Activated naive CD8-positive, alpha-beta T cell treated with anti-CD3 and anti-CD28 coated beads, Interleukin-2, amount 10 ng/mL, durations not matched to agents 7 days and 5 days (primary cell): ENCODE results near the gene PHACTR2. TPM values are rescaled to one million over a fixed set of nuclear protein-coding genes. Genes with fewer than 3 reads are reported as not detected.
"Not testable (repeated sequence)": the region's sequence is repeated elsewhere in the genome, so short reads cannot be mapped to it uniquely, and the experiment has no call there.

Experiments
- ATAC-seq: fragments of 150-1000 bp; cut with Tn5 transposase; one replicate; pipeline ENCODE4 v1.10.0; 2021; ENCODE audit warnings: low read depth, moderate library complexity
- POLR2A ChIA-PET: fragments of 350-600 bp; sonication (Branson Sonifier 250); formaldehyde crosslinking; loops from one replicate; lab custom pipeline; 2021; ENCODE audit warnings: antibody characterized with exemption; lab: Charles Lee
- DNase-seq: peaks from one replicate; pipeline ENCODE4 v3.0.0; 2021
- H3K27ac Mint-ChIP-seq: one replicate; pipeline ENCODE4 v1.8.0; 2022; ENCODE audit warnings: mild to moderate bottlenecking, mixed read lengths
- H3K27me3 Mint-ChIP-seq: one replicate; pipeline ENCODE4 v1.8.0; 2022; ENCODE audit warnings: mild to moderate bottlenecking, moderate library complexity, mixed read lengths
- H3K36me3 Mint-ChIP-seq: one replicate; pipeline ENCODE4 v1.8.0; 2021; ENCODE audit warnings: mild to moderate bottlenecking, mixed read lengths
- H3K4me1 Mint-ChIP-seq: one replicate; pipeline ENCODE4 v1.8.0; 2021; ENCODE audit warnings: mixed read lengths
- H3K4me3 Mint-ChIP-seq: one replicate; pipeline ENCODE4 v1.8.0; 2022; ENCODE audit warnings: mild to moderate bottlenecking, moderate library complexity, mixed read lengths
- H3K9me3 Mint-ChIP-seq: one replicate; pipeline ENCODE4 v1.8.0; 2021; ENCODE audit warnings: mixed read lengths
- total RNA-seq, 2 experiments: library from RNA; stranded (reverse); gene quantifications; one replicate each; pipeline ENCODE4 v1.2.3, GENCODE V29; 2021

Gene PHACTR2
- total RNA-seq, 2 experiments from 2014 or later = 29.7 to 30.5 TPM

DNA sequence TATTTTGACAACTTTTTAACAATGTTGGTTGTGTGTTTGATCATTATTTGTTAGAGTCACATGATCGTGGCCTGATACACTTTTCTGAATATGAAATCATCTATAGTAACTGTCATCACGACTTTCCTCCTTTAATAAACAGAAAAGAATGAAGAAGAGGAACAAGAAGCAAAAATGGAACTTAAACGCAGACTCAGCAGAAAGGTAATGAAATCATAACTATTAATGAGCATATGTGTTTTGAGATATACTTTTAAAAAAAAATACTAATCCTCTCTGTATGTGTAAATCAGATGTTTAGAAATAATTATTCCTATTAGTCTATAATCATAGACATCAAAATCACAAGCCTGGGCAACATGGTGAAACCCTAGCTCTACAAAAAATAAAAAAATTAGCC lies 105.3 kb downstream of the PHACTR2 start:
- Mint-ChIP-seq H3K27ac (no peak overlapping the region), H3K4me1 (no peaks in the 10 kb centered on the region), H3K4me3 (no peak overlapping the region), H3K9me3 (peaks cover 7% of the 10 kb centered on the region), H3K27me3 (no peaks in the 10 kb centered on the region), H3K36me3 (peaks cover 41% of the 10 kb centered on the region)
- DNase-seq (no peak), ATAC-seq (no peak)
- POLR2A ChIA-PET = no interaction called here

DNA sequence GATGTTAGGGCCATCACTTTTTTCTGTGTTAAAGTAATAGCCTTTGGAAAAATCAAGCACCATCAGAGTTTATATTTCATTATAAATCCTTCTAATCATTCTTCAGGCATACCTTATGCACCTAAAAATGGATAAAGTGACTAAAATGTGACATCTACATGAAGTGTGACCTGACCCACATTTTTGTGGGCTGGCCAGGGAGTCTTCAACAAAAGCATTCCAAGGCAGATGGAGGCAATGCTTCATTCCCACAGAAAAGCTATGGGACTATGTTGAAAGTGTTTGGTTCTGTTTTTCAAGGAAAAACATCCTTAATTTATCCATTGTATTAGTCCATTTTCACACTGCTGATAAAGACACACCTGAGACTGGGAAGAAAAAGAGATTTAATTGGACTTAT lies 106.6 kb downstream of the PHACTR2 start:
- DNase-seq (no peak), ATAC-seq (no peak)
- Mint-ChIP-seq H3K9me3 (peaks cover 7% of the 10 kb centered on the region), H3K27ac (no peak overlapping the region), H3K36me3 (peaks cover 41% of the 10 kb centered on the region), H3K4me3 (no peak overlapping the region), H3K4me1 (no peaks in the 10 kb centered on the region), H3K27me3 (no peaks in the 10 kb centered on the region)
- POLR2A ChIA-PET = no interaction called here

DNA sequence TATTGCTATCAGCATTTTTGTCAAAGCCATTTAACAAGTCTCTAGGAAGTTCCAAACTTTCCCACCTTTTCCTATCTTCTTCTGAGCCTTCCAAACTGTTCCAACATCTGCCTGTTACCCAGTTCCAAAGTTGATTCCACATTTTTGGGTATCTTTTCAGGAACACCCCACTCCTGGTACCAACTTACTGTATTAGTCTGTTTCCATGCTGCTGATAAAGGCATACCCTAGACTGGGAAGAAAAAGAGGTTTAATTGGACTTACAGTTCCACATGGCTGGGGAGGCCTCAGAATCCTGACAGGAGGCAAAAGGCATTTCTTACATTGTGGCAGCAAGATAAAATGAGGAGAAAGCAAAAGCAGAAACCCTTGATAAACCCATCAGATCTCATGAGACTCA lies 108.6 kb downstream of the PHACTR2 start:
- not testable (repeated sequence) for H3K4me3 Mint-ChIP-seq

GRCh38 chr6:143792402-143793279 lies 114.9 kb downstream of the PHACTR2 start:
- POLR2A ChIA-PET = no interaction called here
- Mint-ChIP-seq H3K9me3 (peaks cover 8% of the 10 kb centered on the region), H3K27me3 (no peaks in the 10 kb centered on the region), H3K36me3 (peaks cover 46% of the 10 kb centered on the region), H3K4me3 (no peak overlapping the region), H3K4me1 (no peaks in the 10 kb centered on the region), H3K27ac (no peak overlapping the region)
- ATAC-seq (no peak), DNase-seq (no peak)

More for the DNA sequence above, 108.6 kb downstream of the PHACTR2 start:
- H3K27me3 Mint-ChIP-seq, H3K9me3 Mint-ChIP-seq, DNase-seq, ATAC-seq, H3K27ac Mint-ChIP-seq, H3K4me1 Mint-ChIP-seq, POLR2A ChIA-PET: not testable (repeated sequence)
- H3K36me3 Mint-ChIP-seq = peaks cover 49% of the 10 kb centered on the region

DNA sequence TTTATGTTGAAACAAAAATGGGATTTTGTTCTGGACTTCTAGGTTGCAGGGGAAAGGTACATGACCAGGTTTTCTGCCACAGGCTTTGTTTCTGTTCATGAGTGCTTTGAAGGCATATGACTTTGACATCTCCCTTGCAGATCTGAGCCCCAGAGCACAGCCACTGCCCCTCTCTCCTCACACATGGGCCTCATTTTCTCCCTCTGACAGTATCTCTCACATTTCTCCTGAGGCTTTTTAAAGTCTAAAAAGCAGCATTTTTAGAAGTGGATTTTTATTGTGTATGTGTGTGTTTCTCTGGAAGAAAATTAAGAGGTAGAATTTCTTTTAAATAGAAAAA lies 115.5 kb downstream of the PHACTR2 start:
- POLR2A ChIA-PET = no interaction called here
- Mint-ChIP-seq H3K4me1 (no peaks in the 10 kb centered on the region), H3K4me3 (no peak overlapping the region), H3K27me3 (no peaks in the 10 kb centered on the region), H3K9me3 (peaks cover 10% of the 10 kb centered on the region), H3K36me3 (peaks cover 46% of the 10 kb centered on the region), H3K27ac (no peak overlapping the region)
- DNase-seq (no peak), ATAC-seq (no peak)

DNA sequence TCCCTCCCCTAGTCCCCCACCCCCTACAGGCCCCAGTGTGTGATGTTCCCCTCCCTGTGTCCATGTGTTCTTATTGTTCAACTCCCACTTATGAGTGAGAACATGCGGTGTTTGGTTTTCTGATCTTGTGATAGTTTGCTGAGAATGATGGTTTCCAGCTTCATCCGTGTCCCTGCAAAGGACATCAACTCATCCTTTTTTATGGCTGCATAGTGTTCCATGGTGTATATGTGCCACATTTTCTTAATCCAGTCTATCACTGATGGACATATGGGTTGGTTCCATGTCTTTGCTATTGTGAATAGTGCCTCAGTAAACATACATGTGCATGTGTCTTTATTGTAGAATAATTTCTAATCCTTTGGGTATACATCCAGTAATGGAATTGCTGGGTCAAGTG lies 118.8 kb downstream of the PHACTR2 start:
- H3K27me3 Mint-ChIP-seq, H3K4me1 Mint-ChIP-seq, H3K27ac Mint-ChIP-seq, POLR2A ChIA-PET, ATAC-seq, DNase-seq, H3K4me3 Mint-ChIP-seq: not testable (repeated sequence)
- Mint-ChIP-seq H3K36me3 (peaks cover 44% of the 10 kb centered on the region), H3K9me3 (peaks cover 28% of the 10 kb centered on the region)

GRCh38 chr6:143798487-143798886 lies 120.7 kb downstream of the PHACTR2 start:
- DNase-seq, H3K27me3 Mint-ChIP-seq, H3K27ac Mint-ChIP-seq, H3K4me1 Mint-ChIP-seq, H3K4me3 Mint-ChIP-seq, POLR2A ChIA-PET, ATAC-seq: not testable (repeated sequence)
- Mint-ChIP-seq H3K36me3 (peaks cover 38% of the 10 kb centered on the region), H3K9me3 (peaks cover 20% of the 10 kb centered on the region)

DNA sequence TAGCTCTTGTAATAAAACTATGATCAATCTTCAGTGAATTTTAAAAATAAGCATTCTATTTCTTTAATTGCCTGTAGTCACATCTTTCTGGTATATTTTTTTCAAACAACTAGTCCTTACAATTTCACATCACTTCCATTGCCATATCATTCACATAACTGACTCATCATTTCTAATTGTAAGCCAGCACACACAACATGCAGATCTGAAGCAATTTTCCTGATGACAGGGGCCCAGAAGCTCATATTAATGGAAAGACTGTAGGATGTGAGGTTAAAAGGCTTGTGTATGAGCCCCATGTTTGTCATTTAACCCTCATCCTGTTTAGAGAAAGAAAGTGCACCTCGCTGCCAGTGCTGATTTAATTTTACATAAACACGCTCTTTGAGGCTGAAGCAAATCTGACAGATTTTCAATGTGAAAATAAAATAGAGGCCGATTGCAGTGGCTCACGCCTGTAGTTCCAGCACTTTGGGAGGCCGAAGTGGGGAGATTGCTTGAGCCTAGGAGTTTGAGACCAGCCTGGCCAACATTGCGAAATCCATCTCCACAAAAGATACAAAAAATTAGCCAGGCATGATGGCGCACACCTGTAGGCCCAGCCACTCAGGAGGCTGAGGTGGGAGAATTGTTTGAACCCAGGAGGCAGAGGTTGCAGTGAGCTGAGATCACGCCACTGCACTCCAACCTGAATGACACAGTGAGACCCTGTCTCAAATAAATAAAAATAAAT lies 125.2 kb downstream of the PHACTR2 start:
- Mint-ChIP-seq H3K9me3 (peaks cover 18% of the 10 kb centered on the region), H3K27ac (no peak overlapping the region), H3K27me3 (no peaks in the 10 kb centered on the region), H3K4me3 (no peak overlapping the region), H3K36me3 (peaks cover 39% of the 10 kb centered on the region), H3K4me1 (peaks cover 11% of the 10 kb centered on the region)
- no peak for DNase-seq
- ATAC-seq = no peak
- POLR2A ChIA-PET = no interaction called here

GRCh38 chr6:143803769-143804568 lies 126.2 kb downstream of the PHACTR2 start:
- H3K4me1 Mint-ChIP-seq = peaks cover 11% of the 10 kb centered on the region
- peaks cover 17% of the 10 kb centered on the region for H3K9me3 Mint-ChIP-seq
- DNase-seq (no peak), ATAC-seq (no peak)
- no peak overlapping the region for H3K4me3 Mint-ChIP-seq
- H3K27ac Mint-ChIP-seq = no peak overlapping the region
- POLR2A ChIA-PET = no interaction called here
- no peaks in the 10 kb centered on the region for H3K27me3 Mint-ChIP-seq
- peaks cover 43% of the 10 kb centered on the region for H3K36me3 Mint-ChIP-seq

- Mint-ChIP-seq H3K27me3 (no peaks in the 10 kb centered on the region), H3K4me1 (peaks cover 11% of the 10 kb centered on the region), H3K9me3 (peaks cover 8% of the 10 kb centered on the region), H3K27ac (no peak overlapping the region), H3K4me3 (no peak overlapping the region), H3K36me3 (peaks cover 35% of the 10 kb centered on the region)
- ATAC-seq = no peak
- POLR2A ChIA-PET = no interaction called here
- no peak for DNase-seq
Measured at GRCh38 chr6:143804835-143805239, 127.1 kb downstream of the PHACTR2 start.

GRCh38 chr6:143806282-143807102 lies 128.7 kb downstream of the PHACTR2 start:
- no peak for DNase-seq
- H3K9me3 Mint-ChIP-seq = no peaks in the 10 kb centered on the region
- H3K27me3 Mint-ChIP-seq = no peaks in the 10 kb centered on the region
- peaks cover 11% of the 10 kb centered on the region for H3K4me1 Mint-ChIP-seq
- H3K36me3 Mint-ChIP-seq = peaks cover 25% of the 10 kb centered on the region
- no peak overlapping the region for H3K4me3 Mint-ChIP-seq
- H3K27ac Mint-ChIP-seq = no peak overlapping the region
- POLR2A ChIA-PET = no interaction called here
- ATAC-seq = peak; percentile 52

GRCh38 chr6:143807103-143807772 lies 129.5 kb downstream of the PHACTR2 start:
- DNase-seq (no peak), ATAC-seq (no peak)
- Mint-ChIP-seq H3K4me1 (peaks cover 12% of the 10 kb centered on the region), H3K36me3 (peaks cover 19% of the 10 kb centered on the region), H3K27me3 (no peaks in the 10 kb centered on the region), H3K27ac (no peak overlapping the region), H3K9me3 (no peaks in the 10 kb centered on the region), H3K4me3 (no peak overlapping the region)
- POLR2A ChIA-PET = no interaction called here
